Hepatocyte (in vitro differentiated cells): Measurements from ENCODE around the gene MYO1H. TPM values are rescaled to one million over a fixed set of nuclear protein-coding genes. Genes with fewer than 3 reads are reported as not detected.

Experiments used
- DNase-seq: peaks from one replicate; pipeline ENCODE4 v3.0.0-alpha.2; 2016; ENCODE audit warnings: low spot score
- H2AFZ ChIP-seq: fragments of 200-600 bp; sonication (generic); 2 replicates; pipeline ENCODE4 v1.6.0; 2016; ENCODE audit warnings: antibody characterized with exemption, mild to moderate bottlenecking
- H3K27ac ChIP-seq: fragments of 200-600 bp; sonication (generic); 2 replicates; pipeline ENCODE4 v1.5.1; 2016; ENCODE audit warnings: mild to moderate bottlenecking
- H3K27me3 ChIP-seq: fragments of 200-600 bp; sonication (generic); 2 replicates; pipeline ENCODE4 v1.6.1; 2016
- H3K36me3 ChIP-seq: fragments of 200-600 bp; sonication (generic); replicated peaks from 2 replicates; pipeline ENCODE4 v1.5.1; 2016; ENCODE audit warnings: low read depth; ENCODE audit not compliant: insufficient read depth
- H3K4me1 ChIP-seq: fragments of 200-600 bp; sonication (generic); 2 replicates; pipeline ENCODE4 v1.5.1; 2016; ENCODE audit warnings: mild to moderate bottlenecking, moderate library complexity; ENCODE audit not compliant: insufficient read depth
- H3K4me2 ChIP-seq: fragments of 200-600 bp; sonication (generic); 2 replicates; pipeline ENCODE4 v1.6.0; 2016
- H3K4me3 ChIP-seq: fragments of 200-600 bp; sonication (generic); 2 replicates; pipeline ENCODE4 v1.5.1; 2016; ENCODE audit warnings: mild to moderate bottlenecking
- H3K79me2 ChIP-seq: fragments of 200-600 bp; sonication (generic); 2 replicates; pipeline ENCODE4 v1.6.0; 2017; ENCODE audit warnings: mild to moderate bottlenecking
- H3K9me2 ChIP-seq: fragments of 200-600 bp; sonication (generic); replicated peaks from 2 replicates; pipeline ENCODE4 v1.6.0; 2017; ENCODE audit warnings: mild to moderate bottlenecking; ENCODE audit not compliant: insufficient read depth
- H3K9me3 ChIP-seq: fragments of 200-600 bp; sonication (generic); 2 replicates; pipeline ENCODE4 v1.5.1; 2016; ENCODE audit warnings: low read depth, mild to moderate bottlenecking
- H4K20me1 ChIP-seq: fragments of 200-600 bp; sonication (generic); 2 replicates; pipeline ENCODE4 v1.6.0; 2016; ENCODE audit warnings: mild to moderate bottlenecking; ENCODE audit not compliant: insufficient read depth, poor library complexity, severe bottlenecking
- CTCF ChIP-seq: fragments of 200-600 bp; sonication (generic); IDR thresholded peaks from 2 replicates; pipeline ENCODE4 v1.5.1; 2016; ENCODE audit warnings: antibody characterized with exemption, mild to moderate bottlenecking; ENCODE audit not compliant: poor library complexity
- EZH2 ChIP-seq: fragments of 200-600 bp; sonication (generic); IDR thresholded peaks from 2 replicates; pipeline ENCODE4 v1.6.1; 2016; ENCODE audit warnings: antibody characterized with exemption, mild to moderate bottlenecking, borderline replicate concordance
- EZH2phosphoT487 ChIP-seq: fragments of 200-600 bp; sonication (generic); IDR thresholded peaks from one replicate; pipeline ENCODE4 v1.6.1; 2018; ENCODE audit warnings: antibody characterized with exemption, mild to moderate bottlenecking, low read depth, moderate library complexity; ENCODE audit not compliant: unreplicated experiment, severe bottlenecking
- WGBS: methylation state at CpG from one replicate; pipeline ENCODE4 v1.1.6; 2016; ENCODE audit warnings: low lambda C conversion rate; ENCODE audit errors: missing lambda C conversion rate; 5-methylcytosine and 5-hydroxymethylcytosine counted together
- polyA plus RNA-seq: library from polyadenylated mRNA; unstranded; fragments of >200 nt; fragmentation: Nextera tagmentation; extraction: Ambion mirVana; gene quantifications from 2 replicates; pipeline ENCODE4 v1.2.1, GENCODE V29; 2016
- total RNA-seq: library from RNA; depleted of rRNA; stranded (reverse); fragments of >200 nt; gene quantifications from 2 replicates; pipeline ENCODE4 v1.2.3, GENCODE V29; 2014

MYO1H gene
- total and polyA plus RNA-seq, 2 experiments from 2014 or later, result not detected

DNA sequence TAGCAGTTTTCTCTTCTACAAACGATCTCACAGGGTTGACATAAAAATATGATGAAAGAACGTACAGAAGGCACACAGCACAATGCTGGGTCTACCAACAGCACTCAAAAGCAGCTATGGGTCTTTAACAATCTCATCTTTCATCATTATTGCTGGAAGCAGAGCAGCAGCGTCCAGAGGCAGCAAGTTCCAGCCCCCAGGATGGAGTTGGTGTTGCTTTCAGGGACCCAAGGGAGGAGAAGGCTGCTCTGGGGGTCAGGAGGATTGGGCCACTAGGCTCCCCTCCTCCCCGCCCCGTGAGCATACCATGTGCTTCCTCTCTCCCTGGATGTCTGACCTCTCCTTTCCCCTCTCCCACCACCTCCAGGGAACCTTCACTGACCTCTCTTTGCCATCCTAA, 116.1 kb downstream of the MYO1H start:
- no peaks in the 10 kb centered on the region for H3K27me3 ChIP-seq
- WGBS, result 41% methylated on average over 5 of the region's 5 CpGs
- H4K20me1 ChIP-seq, result peaks cover 5% of the 10 kb centered on the region
- peak overlapping the region; percentile 67 for H3K4me2 ChIP-seq
- H3K36me3 ChIP-seq, result no peaks in the 10 kb centered on the region
- no peaks in the 10 kb centered on the region for H3K9me2 ChIP-seq
- no peaks in the 10 kb centered on the region for H3K9me3 ChIP-seq
- no peak for DNase-seq
- peak overlapping the region; percentile 95 for H3K27ac ChIP-seq
- no peak overlapping the region for H2AFZ ChIP-seq
- no peak overlapping the region for H3K4me3 ChIP-seq
- H3K79me2 ChIP-seq, result peaks cover 70% of the 10 kb centered on the region
- no peak for TF ChIP-seq CTCF
- TF ChIP-seq EZH2phosphoT487, result no peak
- no peak for TF ChIP-seq EZH2
- peaks cover 47% of the 10 kb centered on the region for H3K4me1 ChIP-seq

GRCh38 chr12:109464642-109465351, 117.1 kb downstream of the MYO1H start:
- peaks cover 5% of the 10 kb centered on the region for H4K20me1 ChIP-seq
- no peak overlapping the region for H3K4me3 ChIP-seq
- no peaks in the 10 kb centered on the region for H3K36me3 ChIP-seq
- H3K4me1 ChIP-seq, result peaks cover 36% of the 10 kb centered on the region
- no peak for DNase-seq
- 96% methylated on average over 14 of the region's 14 CpGs for WGBS
- TF ChIP-seq EZH2phosphoT487 (no peak), EZH2 (no peak)
- H3K4me2 ChIP-seq, result no peak overlapping the region
- H3K79me2 ChIP-seq, result peaks cover 70% of the 10 kb centered on the region
- H3K9me3 ChIP-seq, result no peaks in the 10 kb centered on the region
- no peaks in the 10 kb centered on the region for H3K9me2 ChIP-seq
- no peak overlapping the region for H2AFZ ChIP-seq
- peak overlapping the region; percentile 95 for H3K27ac ChIP-seq
- H3K27me3 ChIP-seq, result no peaks in the 10 kb centered on the region

DNA sequence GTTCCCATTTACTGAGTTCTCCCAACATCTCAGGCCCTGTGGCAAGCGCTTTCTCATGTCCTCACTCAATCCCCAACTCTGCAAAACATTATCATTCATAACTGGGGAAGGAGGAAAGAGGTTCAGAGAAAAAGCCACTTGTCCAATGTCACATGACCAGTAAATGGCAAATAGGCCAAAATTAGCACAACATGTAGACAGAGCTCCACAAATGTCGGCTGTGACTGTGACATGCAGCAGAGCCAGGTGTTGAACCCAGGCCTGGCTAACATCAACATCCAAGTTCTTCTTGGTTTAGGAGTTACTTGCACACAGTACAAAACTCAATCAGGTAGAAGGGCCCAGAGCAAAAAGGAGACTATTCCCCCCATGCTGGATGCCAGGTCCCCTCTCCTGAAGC, 118.6 kb downstream of the MYO1H start:
- H3K27me3 ChIP-seq, result no peaks in the 10 kb centered on the region
- H2AFZ ChIP-seq, result no peak overlapping the region
- H3K9me2 ChIP-seq, result no peaks in the 10 kb centered on the region
- TF ChIP-seq CTCF, result no peak
- TF ChIP-seq EZH2phosphoT487, result no peak
- no peak for TF ChIP-seq EZH2
- peaks cover 72% of the 10 kb centered on the region for H3K79me2 ChIP-seq
- DNase-seq, result no peak
- H3K9me3 ChIP-seq, result no peaks in the 10 kb centered on the region
- WGBS, result 69% methylated on average over 2 of the region's 2 CpGs
- H3K4me2 ChIP-seq, result no peak overlapping the region
- H3K27ac ChIP-seq, result no peak overlapping the region
- H3K4me1 ChIP-seq, result peaks cover 26% of the 10 kb centered on the region
- H3K4me3 ChIP-seq, result no peak overlapping the region
- peaks cover 8% of the 10 kb centered on the region for H4K20me1 ChIP-seq
- no peaks in the 10 kb centered on the region for H3K36me3 ChIP-seq

DNA sequence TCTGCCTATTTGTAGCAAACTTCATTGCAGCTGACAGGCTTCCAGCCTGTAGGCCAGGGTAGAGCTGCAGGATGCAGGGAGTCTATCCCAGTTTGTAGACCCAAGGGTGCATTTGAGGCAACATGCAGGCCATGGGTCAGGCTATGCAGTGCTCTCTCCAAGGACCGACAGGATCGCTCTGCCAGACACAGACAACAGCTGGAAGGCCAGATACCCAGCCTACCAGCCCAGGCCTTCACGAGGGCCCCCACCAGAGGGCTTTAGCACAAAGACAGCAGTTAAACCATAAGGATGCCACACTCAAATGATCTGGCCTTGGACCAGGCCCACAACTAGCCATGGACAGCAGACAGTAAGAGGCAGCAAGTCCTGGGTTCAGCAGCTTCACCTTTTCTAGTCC, 119.1 kb downstream of the MYO1H start:
- no peak overlapping the region for H3K4me2 ChIP-seq
- H3K27ac ChIP-seq, result no peak overlapping the region
- H3K9me3 ChIP-seq, result no peaks in the 10 kb centered on the region
- no peaks in the 10 kb centered on the region for H3K9me2 ChIP-seq
- TF ChIP-seq EZH2 (no peak), CTCF (no peak), EZH2phosphoT487 (no peak)
- peaks cover 13% of the 10 kb centered on the region for H4K20me1 ChIP-seq
- no peaks in the 10 kb centered on the region for H3K36me3 ChIP-seq
- no peaks in the 10 kb centered on the region for H3K27me3 ChIP-seq
- H3K4me3 ChIP-seq, result no peak overlapping the region
- peaks cover 21% of the 10 kb centered on the region for H3K4me1 ChIP-seq
- H2AFZ ChIP-seq, result no peak overlapping the region
- no peak for DNase-seq
- H3K79me2 ChIP-seq, result peaks cover 77% of the 10 kb centered on the region
- 65% methylated on average over 3 of the region's 3 CpGs for WGBS
